Measurements from ENCODE around the gene BAIAP2. TPM values are rescaled to one million over a fixed set of nuclear protein-coding genes. Genes with fewer than 3 reads are reported as not detected.

BAIAP2 gene
- total and polyA plus RNA-seq, 10 of the 15 experiments (the other 5 are each of a cell fraction or from before 2014, with no cell fraction given), result 0.15 to 1.2 (median 0.46) TPM; not detected in 2

DNA sequence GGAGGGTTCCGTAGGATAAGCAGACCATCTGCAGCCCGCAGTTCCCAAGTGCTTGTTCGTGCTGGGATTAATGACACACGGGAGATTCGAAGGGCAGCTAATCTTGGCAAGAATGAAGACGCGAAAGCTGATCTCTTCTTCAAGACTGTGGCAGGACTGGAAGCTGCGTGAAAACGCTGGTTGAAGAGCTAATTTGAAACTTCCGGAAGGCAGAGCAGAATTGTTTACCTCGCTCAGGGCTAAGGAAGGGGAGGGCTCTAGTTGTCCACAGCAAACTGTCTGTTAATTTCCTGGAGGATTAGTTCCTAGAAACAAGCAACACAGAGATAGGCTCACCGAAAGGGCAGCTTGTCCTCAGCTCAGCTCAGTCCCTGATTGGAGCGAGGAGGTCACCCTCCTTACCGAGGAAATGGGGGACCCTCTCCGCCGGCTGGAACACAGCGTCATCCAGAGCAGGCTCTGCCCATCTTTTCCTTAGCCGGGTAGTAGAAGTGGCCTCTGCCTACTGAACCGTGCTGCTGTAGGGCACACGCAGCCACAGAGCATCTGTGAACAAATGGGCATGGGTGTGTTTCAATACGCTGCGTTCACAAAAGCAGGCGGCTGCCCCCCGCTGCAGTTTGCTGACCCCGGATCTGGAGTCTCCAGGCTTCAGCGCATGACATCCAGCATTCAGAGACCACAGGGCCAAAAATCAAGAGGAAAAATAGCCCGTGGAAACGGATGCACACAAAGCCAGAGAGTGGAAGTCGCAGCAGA is 16.7 kb upstream of the BAIAP2 start:
- ChIA-PET SMC1A (ENCODE audit: uncharacterized antibody, unreplicated experiment) (no interaction called here), POLR2A (no interaction called here), CTCF (interaction anchor here (1.0 to 1.8 kb wide), 2 partner anchors 80 to 228 kb away, joined by 3 to 7 read pairs; no protein-coding TSS in a partner anchor), RAD21 (ENCODE audit: unreplicated experiment) (interaction anchor here (1.0 kb wide), 1 partner anchor 83 kb away, joined by 3 read pairs; no protein-coding TSS in a partner anchor)
- Histone ChIP-seq H3K27me3 (replicated peaks in 1 of 2; ENCODE audit: control insufficient read depth in 2 of 2, insufficient read depth in 2 of 2, low read length in 1 of 2) (peaks cover 0 to 2% of the 10 kb centered on the region in 2 experiments; a peak in 1 of 4 replicates), H3K4me3 (peak overlapping the region; percentile 24; the same call in 1 of the 2 replicates), H3K79me2 (ENCODE audit: control insufficient read depth, insufficient read depth, low read length) (no peaks in the 10 kb centered on the region), H2AFZ (ENCODE audit: control insufficient read depth, low read depth, low read length) (peak overlapping the region; percentile 95), H3K27ac (ENCODE audit: control insufficient read depth, insufficient read depth) (no peak overlapping the region), H4K20me1 (ENCODE audit: control insufficient read depth, insufficient read depth) (no peaks in the 10 kb centered on the region), H3K9ac (ENCODE audit: control insufficient read depth, insufficient read depth, low read length) (peak overlapping the region; percentile 5; the same call in 1 of the 2 replicates), H3K4me2 (ENCODE audit: control insufficient read depth, insufficient read depth) (peak overlapping the region; percentile 19), H3K4me1 (ENCODE audit: control insufficient read depth, insufficient read depth, low read length) (no peaks in the 10 kb centered on the region), H3K9me3 (replicated peaks; ENCODE audit: control insufficient read depth, insufficient read depth, low read length) (no peaks in the 10 kb centered on the region; the same call in 2 of the 3 replicates), H3K36me3 (ENCODE audit: control insufficient read depth in 2 of 2, insufficient read depth in 2 of 2, low read length in 1 of 2) (no peaks in the 10 kb centered on the region)
- WGBS (ENCODE audit: insufficient coverage, insufficient replicate concordance, low lambda C conversion rate, missing lambda C conversion rate), result 12% methylated on average over 29 of the region's 29 CpGs
- peak; percentile 56 for ATAC-seq
- peak; percentile 76 for FAIRE-seq
- DNase-seq (ENCODE audit: low read depth, low spot score), result peak; percentile 4
- TF ChIP-seq POLR2AphosphoS5 (IDR thresholded peaks at IDR 0.05; ENCODE audit: low read length), result 0 out of 2 replicates have a peak, but pooled peaks have one; percentile 31
- TF ChIP-seq SKIL (IDR thresholded peaks at IDR 0.05; ENCODE audit: low read depth, poor library complexity, severe bottlenecking), result no peak
- BruUV-seq (replicated peaks), result no TSS peak
- in situ Hi-C loops (cut with MboI), result loop anchor here (25.0 kb wide), 1 partner anchor 219 kb away; the partner anchor contains the start of genes NDUFAF8 and TEPSIN
- intact Hi-C loops (cut with micrococcal nuclease; ENCODE audit: unreplicated experiment), result no loop called here
